ENCODE results near the gene RCOR2.
"Not testable (repeated sequence)": the region's sequence is repeated elsewhere in the genome, so short reads cannot be mapped to it uniquely, and the experiment has no call there.

RCOR2 gene

GRCh38 chr11:63916837-63917691, at the start of gene RCOR2:
Gene RCOR2, minus strand, starts transcription at chr11:63917164. Its CDS starts 708 bp downstream, at chr11:63916456.
- DNase-seq (ENCODE audit: low spot score) = peak; percentile 89

GRCh38 chr11:63966444-63966843, 49.5 kb upstream of the RCOR2 start:
- DNase-seq (ENCODE audit: low spot score) = peak; percentile 0

DNA sequence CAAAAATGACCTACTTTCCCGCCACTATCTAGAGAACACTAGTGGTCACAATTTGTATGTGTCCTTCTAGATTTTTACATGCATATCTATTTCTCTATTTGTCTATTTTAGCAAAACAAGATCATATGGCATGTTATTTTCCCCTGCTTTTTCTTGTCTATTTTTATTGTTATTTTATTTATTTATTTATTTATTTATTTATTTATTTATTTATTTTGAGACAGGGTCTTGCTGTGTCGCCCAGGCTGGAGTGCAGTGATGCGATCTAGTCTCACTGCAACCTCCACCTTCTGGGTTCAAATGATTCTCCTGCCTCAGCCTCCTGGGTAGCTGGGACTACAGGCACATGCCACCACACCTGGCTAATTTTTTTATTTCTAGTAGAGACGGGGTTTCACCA, 46.9 kb upstream of the RCOR2 start:
- DNase-seq (ENCODE audit: low spot score) = not testable (repeated sequence)

GRCh38 chr11:63961608-63962412, 44.8 kb upstream of the RCOR2 start:
- peak; percentile 67 for DNase-seq (ENCODE audit: low spot score)

GRCh38 chr11:63958008-63958407, 41.0 kb upstream of the RCOR2 start:
- no peak for DNase-seq (ENCODE audit: low spot score)

GRCh38 chr11:63952570-63952969, 35.6 kb upstream of the RCOR2 start:
- DNase-seq (ENCODE audit: low spot score) = no peak

- no peak for DNase-seq (ENCODE audit: low spot score)
These were observed 35.0 kb upstream of the RCOR2 start for GRCh38 chr11:63951779-63952536.

DNA sequence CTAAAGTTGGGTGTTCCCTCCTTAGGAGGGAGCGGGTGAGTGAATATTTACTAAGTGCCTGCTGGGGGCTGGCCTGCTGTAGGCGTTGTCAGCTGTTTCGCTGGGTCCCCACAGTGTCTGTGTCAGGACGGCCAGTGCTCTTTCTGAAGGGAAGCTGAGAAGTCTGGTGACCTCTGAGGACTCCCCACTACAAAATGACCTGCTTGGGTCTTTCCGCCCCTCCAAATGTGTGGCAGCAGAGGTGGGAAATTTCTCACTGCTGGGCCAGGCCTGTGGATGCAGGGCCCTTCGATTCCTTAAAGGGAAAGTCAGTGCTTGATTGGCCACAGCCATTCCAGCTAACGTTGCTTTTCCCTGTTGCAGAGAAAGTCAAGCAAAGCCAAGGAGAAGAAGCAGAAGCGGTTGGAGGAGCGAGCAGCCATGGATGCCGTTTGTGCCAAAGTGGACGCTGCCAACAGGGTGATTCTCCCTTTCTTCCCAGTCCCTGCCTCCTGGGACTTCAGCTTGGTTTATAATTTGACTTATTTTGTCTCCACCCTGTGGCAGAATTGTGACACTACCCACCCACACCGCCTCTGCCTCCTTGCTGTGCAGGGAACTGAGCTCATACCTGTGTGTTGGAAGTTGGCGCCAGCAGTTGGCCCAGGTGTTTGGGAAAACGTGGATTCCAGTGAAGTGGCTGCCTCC, 28.7 kb upstream of the RCOR2 start:
- peak; percentile 79 for DNase-seq (ENCODE audit: low spot score)

GRCh38 chr11:63944987-63945386, 28.0 kb upstream of the RCOR2 start:
- DNase-seq (ENCODE audit: low spot score) = no peak

DNA sequence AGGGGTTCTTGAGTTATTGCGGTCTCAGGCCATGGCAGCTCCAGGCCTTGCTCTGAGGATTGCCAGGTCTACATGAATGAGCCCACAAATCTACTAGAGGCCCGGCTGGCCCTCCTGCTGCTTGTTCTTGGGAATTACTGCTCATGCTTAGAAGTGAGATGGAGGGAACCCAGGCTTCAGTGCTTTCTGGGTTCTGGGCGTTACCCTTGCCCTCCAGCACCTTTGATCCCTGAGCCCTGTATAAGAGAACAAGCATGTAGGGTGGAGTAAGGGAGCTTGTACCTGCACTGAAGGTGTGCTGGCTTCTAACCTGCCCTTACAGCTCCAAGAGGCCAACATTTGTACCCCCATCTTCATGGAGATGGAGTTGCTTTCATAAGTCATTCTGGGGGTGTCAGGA, 25.8 kb upstream of the RCOR2 start:
- no peak for DNase-seq (ENCODE audit: low spot score)

DNA sequence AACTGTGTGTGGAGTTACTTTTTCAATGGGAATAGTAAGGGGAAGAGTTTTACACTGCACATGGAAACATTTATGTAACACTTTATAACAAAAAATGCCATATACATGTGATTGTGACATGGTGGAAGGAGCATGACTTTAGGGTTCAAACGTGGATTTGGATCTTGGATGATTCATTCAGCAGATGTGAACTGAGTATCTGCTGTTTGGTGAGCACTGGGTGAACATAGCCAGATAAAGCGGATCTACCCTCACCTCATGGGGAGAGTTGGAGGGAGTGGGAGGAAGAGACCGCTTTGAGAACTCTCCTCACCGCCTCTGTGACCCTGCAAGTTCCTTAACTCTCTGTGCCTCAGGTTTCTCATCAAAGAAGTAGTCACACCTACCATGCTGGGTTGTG, 24.9 kb upstream of the RCOR2 start:
- no peak for DNase-seq (ENCODE audit: low spot score)

GRCh38 chr11:63940786-63941185, 23.8 kb upstream of the RCOR2 start:
- DNase-seq (ENCODE audit: low spot score) = no peak

- DNase-seq (ENCODE audit: low spot score) = no peak
These were observed 22.5 kb upstream of the RCOR2 start for GRCh38 chr11:63939397-63939891.

DNA sequence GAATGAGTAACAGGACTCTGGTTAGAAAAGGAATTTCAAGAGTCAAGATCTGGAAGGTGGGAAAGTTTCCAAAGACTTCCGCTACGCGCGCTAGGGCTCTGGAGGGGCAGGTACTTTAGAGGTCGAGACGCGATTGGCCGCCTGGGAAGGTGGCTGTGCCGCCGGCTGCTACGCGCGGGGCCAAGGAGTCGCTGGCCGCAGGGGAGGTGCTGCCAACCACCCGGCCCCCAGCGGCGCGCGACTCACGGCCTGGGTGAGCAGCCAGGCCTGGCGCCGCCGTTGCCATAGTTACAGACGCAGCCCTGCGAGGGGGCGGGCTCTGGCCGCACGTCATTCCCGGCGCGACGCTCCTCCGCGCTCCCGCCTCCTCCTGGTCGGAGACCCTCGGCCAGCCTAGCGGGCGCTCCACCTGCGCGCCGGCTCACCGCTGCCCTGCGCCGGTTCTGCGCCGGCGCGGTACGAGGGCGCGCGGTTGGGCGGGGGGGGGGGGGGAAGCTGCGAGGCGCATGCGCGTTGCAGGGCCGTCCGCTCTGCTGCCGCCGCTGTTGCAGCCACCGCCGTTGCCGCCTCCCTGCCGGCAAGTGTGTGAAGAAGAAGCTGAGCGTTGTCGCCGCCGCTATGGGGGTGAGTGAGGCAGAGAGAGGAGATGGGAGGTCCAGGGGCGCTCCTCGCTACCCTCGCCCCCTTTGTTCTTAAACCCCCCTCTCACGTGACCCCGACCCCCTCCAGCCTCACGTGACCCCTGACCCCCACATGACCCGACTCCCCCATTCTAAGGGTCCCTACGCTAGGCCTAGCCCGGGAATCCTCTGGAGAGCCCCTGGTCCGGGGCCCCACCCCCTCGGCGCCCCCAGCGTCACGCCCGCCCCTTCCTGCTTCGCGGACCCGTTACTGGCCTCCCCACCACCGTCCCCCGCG, 21.8 kb upstream of the RCOR2 start, which contains the start of gene NAA40:
TSS of gene NAA40 (plus strand) at position 524 of the 918 bp plus-strand sequence. CDS start at position 619, 95 bp downstream.
- DNase-seq (ENCODE audit: low spot score) = peak; percentile 97

GRCh38 chr11:63937713-63938478, 20.9 kb upstream of the RCOR2 start:
- DNase-seq (ENCODE audit: low spot score) = peak; percentile 62

GRCh38 chr11:63933459-63933858, 16.5 kb upstream of the RCOR2 start:
- DNase-seq (ENCODE audit: low spot score) = no peak

- DNase-seq (ENCODE audit: low spot score) = no peak
These were observed 14.9 kb upstream of the RCOR2 start for GRCh38 chr11:63931876-63932275.

GRCh38 chr11:63931045-63931444, 14.1 kb upstream of the RCOR2 start:
- no peak for DNase-seq (ENCODE audit: low spot score)

- no peak for DNase-seq (ENCODE audit: low spot score)
These were observed 12.7 kb upstream of the RCOR2 start for GRCh38 chr11:63929616-63930015.

- DNase-seq (ENCODE audit: low spot score) = no peak
These were observed 6.4 kb upstream of the RCOR2 start for GRCh38 chr11:63923319-63923718.
